ENCODE measurements around the gene KCNF1. TPM values are rescaled to one million over a fixed set of nuclear protein-coding genes. Genes with fewer than 3 reads are reported as not detected.

The KCNF1 gene
- total and polyA plus RNA-seq, 10 of the 15 experiments (the other 5 are each of a cell fraction or from before 2014, with no cell fraction given): not detected

- Histone ChIP-seq H3K9ac (ENCODE audit: control insufficient read depth, insufficient read depth, low read length) (no peak overlapping the region), H3K79me2 (ENCODE audit: control insufficient read depth, insufficient read depth, low read length) (no peaks in the 10 kb centered on the region), H3K4me3 (no peak overlapping the region), H3K27ac (ENCODE audit: control insufficient read depth, insufficient read depth) (no peak overlapping the region), H4K20me1 (ENCODE audit: control insufficient read depth, insufficient read depth) (no peaks in the 10 kb centered on the region), H3K4me1 (ENCODE audit: control insufficient read depth, insufficient read depth, low read length) (no peaks in the 10 kb centered on the region), H3K4me2 (ENCODE audit: control insufficient read depth, insufficient read depth) (no peak overlapping the region), H3K27me3 (replicated peaks in 1 of 2; ENCODE audit: control insufficient read depth in 2 of 2, insufficient read depth in 2 of 2, low read length in 1 of 2) (peaks cover 0 to 3% of the 10 kb centered on the region in 2 experiments; a peak in 3 of 4 replicates), H3K36me3 (ENCODE audit: control insufficient read depth in 2 of 2, insufficient read depth in 2 of 2, low read length in 1 of 2) (no peaks in the 10 kb centered on the region), H3K9me3 (replicated peaks; ENCODE audit: control insufficient read depth, insufficient read depth, low read length) (no peaks in the 10 kb centered on the region), H2AFZ (ENCODE audit: control insufficient read depth, low read depth, low read length) (no peak overlapping the region)
- no peak for FAIRE-seq
- no peak for ATAC-seq
- no peak for DNase-seq (ENCODE audit: low read depth, low spot score)
- WGBS (ENCODE audit: insufficient coverage, insufficient replicate concordance, low lambda C conversion rate, missing lambda C conversion rate): 41% methylated on average over 13 of the region's 13 CpGs
- in situ Hi-C loops (cut with MboI) (no loop called here), intact Hi-C loops (cut with micrococcal nuclease; ENCODE audit: unreplicated experiment) (no loop called here)
- ChIA-PET SMC1A (ENCODE audit: uncharacterized antibody, unreplicated experiment) (no interaction called here), POLR2A (no interaction called here), CTCF (interaction anchor here (0.8 kb wide), 1 partner anchor 129 kb away, joined by 3 read pairs; no protein-coding TSS in a partner anchor), RAD21 (ENCODE audit: unreplicated experiment) (no interaction called here)
- TF ChIP-seq TCF12 (IDR thresholded peaks at IDR 0.05; ENCODE audit: low read depth, low read length) (no peak), EZH2 (IDR thresholded peaks at IDR 0.05; ENCODE audit: borderline replicate concordance, control insufficient read depth, low read depth, low read length) (no peak), YY1 (IDR thresholded peaks at IDR 0.05; ENCODE audit: low read depth, low read length) (no peak), GABPA (IDR thresholded peaks at IDR 0.05; ENCODE audit: low read depth) (no peak), SUPT20H (IDR thresholded peaks at IDR 0.05; ENCODE audit: borderline replicate concordance, control insufficient read depth, low read depth, low read length) (no peak), MEF2A (IDR thresholded peaks at IDR 0.05; ENCODE audit: insufficient read depth, low read depth, low read length) (no peak), CHD1 (IDR thresholded peaks at IDR 0.05; ENCODE audit: low read depth, low read length) (no peak)
- TF ChIP-seq, protein P1, sequence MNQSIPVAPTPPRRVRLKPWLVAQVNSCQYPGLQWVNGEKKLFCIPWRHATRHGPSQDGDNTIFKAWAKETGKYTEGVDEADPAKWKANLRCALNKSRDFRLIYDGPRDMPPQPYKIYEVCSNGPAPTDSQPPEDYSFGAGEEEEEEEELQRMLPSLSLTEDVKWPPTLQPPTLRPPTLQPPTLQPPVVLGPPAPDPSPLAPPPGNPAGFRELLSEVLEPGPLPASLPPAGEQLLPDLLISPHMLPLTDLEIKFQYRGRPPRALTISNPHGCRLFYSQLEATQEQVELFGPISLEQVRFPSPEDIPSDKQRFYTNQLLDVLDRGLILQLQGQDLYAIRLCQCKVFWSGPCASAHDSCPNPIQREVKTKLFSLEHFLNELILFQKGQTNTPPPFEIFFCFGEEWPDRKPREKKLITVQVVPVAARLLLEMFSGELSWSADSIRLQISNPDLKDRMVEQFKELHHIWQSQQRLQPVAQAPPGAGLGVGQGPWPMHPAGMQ (IDR thresholded peaks at IDR 0.05; ENCODE audit: borderline replicate concordance): no peak
- BruUV-seq (replicated peaks): no TSS peak
Observed at GRCh38 chr2:10961490-10961875, 49.7 kb downstream of the KCNF1 start.
